GM12878 (cell line): ENCODE data around the gene MCC. TPM values are rescaled to one million over a fixed set of nuclear protein-coding genes. Genes with fewer than 3 reads are reported as not detected.

ENCODE experiments used
- ATF7 ChIP-seq: fragments of 450-650 bp; IDR thresholded peaks from 2 replicates; pipeline ENCODE4 v1.6.1; 2016; ENCODE audit warnings: low read depth, mild to moderate bottlenecking
- BRCA1 ChIP-seq: IDR thresholded peaks from 2 replicates; pipeline ENCODE4 v1.6.1; 2011; ENCODE audit warnings: low read depth, low read length, improper control_type of control experiment
- CBX5 ChIP-seq: sonication (generic); IDR thresholded peaks from 2 replicates; pipeline ENCODE4 v1.6.1; 2016; ENCODE audit warnings: low read depth, moderate library complexity, mild to moderate bottlenecking, inconsistent platforms
- CTCF ChIP-seq, 3 experiments: IDR thresholded peaks in 2 of 3; conservative IDR thresholded peaks in 1 of 3; 2 replicates each; pipeline ENCODE4 v1.5.1; 2011; ENCODE audit warnings: low read depth in 3 of 3, low read length in 3 of 3, mild to moderate bottlenecking in 3 of 3, control low read depth in 2 of 3, moderate library complexity in 2 of 3, inconsistent platforms in 1 of 3, mixed read lengths in 1 of 3; ENCODE audit not compliant: control insufficient read depth in 2 of 3, insufficient read depth in 1 of 3; ENCODE audit errors: extremely low read depth in 1 of 3
- KAT2A ChIP-seq: conservative IDR thresholded peaks from 2 replicates; pipeline ENCODE4 v1.6.1; 2011; ENCODE audit warnings: low read depth, low read length; ENCODE audit not compliant: control insufficient read depth
- PAX5 ChIP-seq: IDR thresholded peaks from 2 replicates; pipeline ENCODE4 v1.6.1; 2011; ENCODE audit warnings: low read depth, low read length, borderline replicate concordance
- POLR2AphosphoS5 ChIP-seq: IDR thresholded peaks from 2 replicates; pipeline ENCODE4 v1.6.1; 2011; ENCODE audit warnings: mild to moderate bottlenecking, low read length, inconsistent platforms
- RAD21 ChIP-seq: IDR thresholded peaks from 2 replicates; pipeline ENCODE4 v1.6.1; 2011; ENCODE audit warnings: mild to moderate bottlenecking, low read depth, low read length, moderate library complexity; ENCODE audit not compliant: insufficient read depth
- RCOR1 ChIP-seq: conservative IDR thresholded peaks from 2 replicates; pipeline ENCODE4 v1.6.1; 2012; ENCODE audit warnings: low read depth, low read length, improper control_type of control experiment
- polyA plus RNA-seq, 11 experiments: library from polyadenylated mRNA; depleted of rRNA in 4 of 11; unstranded in 6 of 11; stranded (reverse) in 5 of 11; fragments of >200 nt; fragmentation: Nextera tagmentation in 4 of 11; fragmentation: Illumina TruSeq in 1 of 11; extraction: Ambion mirVana in 4 of 11; extraction: Trizol in 1 of 11; gene quantifications; 1 replicate in 1 of 11; 2 replicates in 10 of 11; pipeline versions ENCODE4 v1.2.1 to v1.2.3, GENCODE V29; 2011 to 2016; ENCODE audit warnings: inconsistent platforms in 2 of 11, missing spikeins in 2 of 11, low read depth in 1 of 11
- total RNA-seq, 4 experiments: library from RNA; depleted of rRNA in 3 of 4; stranded (reverse); fragments of >200 nt in 3 of 4; fragmentation: Illumina TruSeq in 1 of 4; extraction: Trizol in 1 of 4; gene quantifications; 2 replicates each; pipeline versions ENCODE4 v1.2.1 to v1.2.3, GENCODE V29; 2013 to 2021
- TF ChIP-seq, protein P1 (sequence below): fragments of 450-650 bp; IDR thresholded peaks from 2 replicates; pipeline ENCODE4 v1.6.1; 2014; ENCODE audit warnings: mild to moderate bottlenecking

MCC gene
- total and polyA plus RNA-seq, 10 of the 15 experiments (the other 5 are each of a cell fraction or from before 2014, with no cell fraction given): 0.03 to 0.86 (median 0.16) TPM

GRCh38 chr5:112976432-112977309 lies 511.6 kb downstream of the MCC start, which contains the start of gene DCP2 (continued):
- TF ChIP-seq CBX5: 0 out of 2 replicates have a peak, but pooled peaks have one; percentile 71
- no peak; the same call in 1 of the 2 replicates for TF ChIP-seq PAX5
- TF ChIP-seq, protein P1, sequence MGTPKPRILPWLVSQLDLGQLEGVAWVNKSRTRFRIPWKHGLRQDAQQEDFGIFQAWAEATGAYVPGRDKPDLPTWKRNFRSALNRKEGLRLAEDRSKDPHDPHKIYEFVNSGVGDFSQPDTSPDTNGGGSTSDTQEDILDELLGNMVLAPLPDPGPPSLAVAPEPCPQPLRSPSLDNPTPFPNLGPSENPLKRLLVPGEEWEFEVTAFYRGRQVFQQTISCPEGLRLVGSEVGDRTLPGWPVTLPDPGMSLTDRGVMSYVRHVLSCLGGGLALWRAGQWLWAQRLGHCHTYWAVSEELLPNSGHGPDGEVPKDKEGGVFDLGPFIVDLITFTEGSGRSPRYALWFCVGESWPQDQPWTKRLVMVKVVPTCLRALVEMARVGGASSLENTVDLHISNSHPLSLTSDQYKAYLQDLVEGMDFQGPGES: peak; percentile 87
- TF ChIP-seq KAT2A: no peak
- no peak for TF ChIP-seq CTCF (IDR thresholded peaks at IDR 0.05 in 2 of 3, conservative IDR thresholded peaks at IDR 0.05 in 1 of 3; ENCODE audit: control insufficient read depth in 2 of 3, extremely low read depth in 1 of 3, insufficient read depth in 1 of 3, low read depth in 3 of 3, low read length in 3 of 3)
- TF ChIP-seq RCOR1: no peak
- peak; percentile 92 for TF ChIP-seq POLR2AphosphoS5
- no peak for TF ChIP-seq RAD21
- TF ChIP-seq BRCA1: no peak
- TF ChIP-seq ATF7: no peak
- TF ChIP-seq, all 136 proteins: peak for 56
